Mesendoderm (in vitro differentiated cells): ENCODE measurements around the gene KCNA2. TPM values are rescaled to one million over a fixed set of nuclear protein-coding genes. Genes with fewer than 3 reads are reported as not detected.

Experiments used
- DNase-seq: peaks from one replicate; pipeline ENCODE4 v3.0.0; 2013
- H2AK5ac ChIP-seq: 2 replicates; pipeline ENCODE4 v1.6.1; 2013; ENCODE audit warnings: low read length, inconsistent platforms
- H2BK120ac ChIP-seq: 2 replicates; pipeline ENCODE4 v1.6.1; 2013; ENCODE audit warnings: low read depth, mild to moderate bottlenecking, low read length, moderate library complexity, mixed read lengths
- H2BK15ac ChIP-seq: replicated peaks from 2 replicates; pipeline ENCODE4 v1.6.1; 2013; ENCODE audit warnings: low read depth, mild to moderate bottlenecking, moderate library complexity
- H2BK5ac ChIP-seq: 2 replicates; pipeline ENCODE4 v1.6.1; 2013; ENCODE audit warnings: low read length, inconsistent platforms
- H3K18ac ChIP-seq: 2 replicates; pipeline ENCODE4 v1.6.1; 2013; ENCODE audit warnings: mild to moderate bottlenecking, low read length, mixed read lengths
- H3K23ac ChIP-seq: one replicate; pipeline ENCODE4 v1.6.1; 2013; ENCODE audit warnings: low read length
- H3K27ac ChIP-seq: 2 replicates; pipeline ENCODE4 v1.5.1; 2013; ENCODE audit warnings: low read depth, mild to moderate bottlenecking, inconsistent platforms, low read length, moderate library complexity
- H3K27me3 ChIP-seq: 2 replicates; pipeline ENCODE4 v1.6.1; 2013; ENCODE audit warnings: low read length, control low read depth, mild to moderate bottlenecking, inconsistent platforms; ENCODE audit not compliant: insufficient read depth, poor library complexity
- H3K36me3 ChIP-seq: 2 replicates; pipeline ENCODE4 v1.6.1; 2013; ENCODE audit warnings: low read length, inconsistent platforms; ENCODE audit not compliant: control insufficient read depth, insufficient read depth
- H3K4ac ChIP-seq: one replicate; pipeline ENCODE4 v1.6.1; 2013; ENCODE audit warnings: low read depth, mild to moderate bottlenecking, low read length, moderate library complexity
- H3K4me1 ChIP-seq: 2 replicates; pipeline ENCODE4 v1.6.1; 2013; ENCODE audit warnings: low read depth, low read length, inconsistent platforms; ENCODE audit not compliant: control insufficient read depth
- H3K4me2 ChIP-seq: 2 replicates; pipeline ENCODE4 v1.6.1; 2013; ENCODE audit warnings: low read length
- H3K4me3 ChIP-seq: 2 replicates; pipeline ENCODE4 v1.5.1; 2013; ENCODE audit warnings: mild to moderate bottlenecking, low read length
- H3K56ac ChIP-seq: one replicate; pipeline ENCODE4 v1.6.1; 2013; ENCODE audit warnings: low read length
- H3K79me1 ChIP-seq: 2 replicates; pipeline ENCODE4 v1.6.1; 2013; ENCODE audit warnings: low read length, inconsistent platforms
- H3K79me2 ChIP-seq: 2 replicates; pipeline ENCODE4 v1.6.1; 2013; ENCODE audit warnings: mild to moderate bottlenecking, low read length; ENCODE audit not compliant: control insufficient read depth, insufficient read depth
- H3K9ac ChIP-seq: 2 replicates; pipeline ENCODE4 v1.6.1; 2013; ENCODE audit warnings: low read length, inconsistent platforms
- H4K5ac ChIP-seq: one replicate; pipeline ENCODE4 v1.6.1; 2013; ENCODE audit warnings: low read length
- H4K8ac ChIP-seq: one replicate; pipeline ENCODE4 v1.6.1; 2013; ENCODE audit warnings: low read depth, mild to moderate bottlenecking, control low read depth, low read length, moderate library complexity
- WGBS: extraction: QIAGEN DNeasy Blood & Tissue Kit; methylation state at CpG from one replicate; pipeline ENCODE4 v1.1.7; 2013; ENCODE audit warnings: low lambda C conversion rate, missing lambda C conversion rate; ENCODE audit not compliant: insufficient coverage; ENCODE audit errors: extremely low coverage; 5-methylcytosine and 5-hydroxymethylcytosine counted together
- polyA plus RNA-seq, 2 experiments: library from polyadenylated mRNA; stranded (reverse); fragments of 200-250 nt; gene quantifications; one replicate each; pipeline ENCODE4 v1.2.3, GENCODE V29; 2013

KCNA2 gene
- polyA plus RNA-seq (2013, experiment 1 of 2): 0.22 TPM
- 0.18 TPM for polyA plus RNA-seq (2013, experiment 2 of 2)

GRCh38 chr1:110605901-110606656 is at the start of gene KCNA2:
Gene KCNA2, minus strand, starts transcription at chr1:110606358. Its CDS starts 1,576 bp downstream, at chr1:110604782.
- Histone ChIP-seq H3K79me1 (no peaks in the 10 kb centered on the region), H3K27ac (no peak within 1 kb of the TSS), H3K27me3 (peaks cover 28% of the 10 kb centered on the region), H2BK15ac (no peak within 1 kb of the TSS), H3K18ac (no peak within 1 kb of the TSS), H3K9ac (peak within 1 kb of the TSS; percentile 42), H3K4me1 (peaks cover 2% of the 10 kb centered on the region), H3K4me3 (peak within 1 kb of the TSS; percentile 20), H2AK5ac (no peak within 1 kb of the TSS), H2BK120ac (no peak within 1 kb of the TSS), H3K56ac (peak within 1 kb of the TSS; percentile 37), H3K4ac (no peak within 1 kb of the TSS), H3K23ac (no peak within 1 kb of the TSS), H3K79me2 (no peaks in the 10 kb centered on the region), H3K36me3 (no peaks in the 10 kb centered on the region), H4K5ac (no peak within 1 kb of the TSS), H2BK5ac (no peak within 1 kb of the TSS), H4K8ac (no peak within 1 kb of the TSS), H3K4me2 (peak within 1 kb of the TSS; percentile 74)
- WGBS: no CpG with 5 or more reads among the region's 41 CpGs
- DNase-seq: peak; percentile 83

GRCh38 chr1:110650609-110651008 is 44.5 kb upstream of the KCNA2 start:
- H3K36me3 ChIP-seq: no peaks in the 10 kb centered on the region

GRCh38 chr1:110648417-110648816 is 42.3 kb upstream of the KCNA2 start:
- H3K23ac ChIP-seq: no peak overlapping the region
- H3K4me2 ChIP-seq: no peak overlapping the region
- no peaks in the 10 kb centered on the region for H3K27me3 ChIP-seq
- WGBS: no CpG with 5 or more reads among the region's 2 CpGs
- H3K4me3 ChIP-seq: no peak overlapping the region
- no peak overlapping the region for H2BK15ac ChIP-seq
- no peak overlapping the region for H2AK5ac ChIP-seq
- H3K36me3 ChIP-seq: no peaks in the 10 kb centered on the region
- no peak overlapping the region for H3K4ac ChIP-seq
- no peak overlapping the region for H3K9ac ChIP-seq
- no peaks in the 10 kb centered on the region for H3K79me1 ChIP-seq
- H4K5ac ChIP-seq: no peak overlapping the region
- H2BK120ac ChIP-seq: no peak overlapping the region
- no peak overlapping the region for H4K8ac ChIP-seq
- DNase-seq: no peak
- no peak overlapping the region for H3K18ac ChIP-seq
- H3K27ac ChIP-seq: no peak overlapping the region
- no peak overlapping the region for H2BK5ac ChIP-seq
- no peaks in the 10 kb centered on the region for H3K79me2 ChIP-seq
- no peak overlapping the region for H3K56ac ChIP-seq
- no peaks in the 10 kb centered on the region for H3K4me1 ChIP-seq

More at GRCh38 chr1:110650609-110651008, 44.5 kb upstream of the KCNA2 start:
- H3K4me2 ChIP-seq: no peak overlapping the region
- no peak overlapping the region for H3K27ac ChIP-seq
- H3K79me1 ChIP-seq: no peaks in the 10 kb centered on the region
- H3K4me1 ChIP-seq: no peaks in the 10 kb centered on the region
- H3K4me3 ChIP-seq: no peak overlapping the region
- no peak overlapping the region for H3K4ac ChIP-seq
- H3K79me2 ChIP-seq: no peaks in the 10 kb centered on the region
- no peak overlapping the region for H3K23ac ChIP-seq
- no peak overlapping the region for H2BK15ac ChIP-seq
- no peak overlapping the region for H4K8ac ChIP-seq
- H2BK5ac ChIP-seq: no peak overlapping the region
- H3K18ac ChIP-seq: no peak overlapping the region
- DNase-seq: no peak
- no peak overlapping the region for H2AK5ac ChIP-seq
- no peak overlapping the region for H3K56ac ChIP-seq
- no peaks in the 10 kb centered on the region for H3K27me3 ChIP-seq
- H3K9ac ChIP-seq: no peak overlapping the region
- no CpG with 5 or more reads among the region's 2 CpGs for WGBS
- H4K5ac ChIP-seq: no peak overlapping the region
- H2BK120ac ChIP-seq: no peak overlapping the region

- no peaks in the 10 kb centered on the region for H3K79me2 ChIP-seq
- H3K79me1 ChIP-seq: no peaks in the 10 kb centered on the region
- H3K4me3 ChIP-seq: no peak overlapping the region
- no peak for DNase-seq
- H2BK120ac ChIP-seq: no peak overlapping the region
- no peak overlapping the region for H2AK5ac ChIP-seq
- H3K4me1 ChIP-seq: no peaks in the 10 kb centered on the region
- no peak overlapping the region for H3K27ac ChIP-seq
- no peak overlapping the region for H4K8ac ChIP-seq
- no peak overlapping the region for H2BK15ac ChIP-seq
- H3K18ac ChIP-seq: no peak overlapping the region
- no peak overlapping the region for H3K56ac ChIP-seq
- WGBS: no CpG with 5 or more reads among the region's 5 CpGs
- no peak overlapping the region for H3K4ac ChIP-seq
- H2BK5ac ChIP-seq: no peak overlapping the region
- no peak overlapping the region for H3K23ac ChIP-seq
- no peak overlapping the region for H4K5ac ChIP-seq
- H3K36me3 ChIP-seq: no peaks in the 10 kb centered on the region
- H3K27me3 ChIP-seq: no peaks in the 10 kb centered on the region
- no peak overlapping the region for H3K4me2 ChIP-seq
- H3K9ac ChIP-seq: no peak overlapping the region
Measured at GRCh38 chr1:110647254-110647891, 41.2 kb upstream of the KCNA2 start.

- WGBS: no CpG with 5 or more reads among the region's 4 CpGs
- H4K5ac ChIP-seq: no peak overlapping the region
- H3K4me3 ChIP-seq: no peak overlapping the region
- no peak overlapping the region for H3K4ac ChIP-seq
- no peak overlapping the region for H2BK15ac ChIP-seq
- H3K27me3 ChIP-seq: no peaks in the 10 kb centered on the region
- no peak overlapping the region for H2BK120ac ChIP-seq
- H3K9ac ChIP-seq: no peak overlapping the region
- H3K56ac ChIP-seq: no peak overlapping the region
- H3K36me3 ChIP-seq: no peaks in the 10 kb centered on the region
- no peak overlapping the region for H4K8ac ChIP-seq
- H3K4me2 ChIP-seq: no peak overlapping the region
- no peak overlapping the region for H3K27ac ChIP-seq
- H3K79me1 ChIP-seq: no peaks in the 10 kb centered on the region
- H3K79me2 ChIP-seq: no peaks in the 10 kb centered on the region
- H2BK5ac ChIP-seq: no peak overlapping the region
- no peak overlapping the region for H2AK5ac ChIP-seq
- no peak overlapping the region for H3K23ac ChIP-seq
- no peaks in the 10 kb centered on the region for H3K4me1 ChIP-seq
- no peak overlapping the region for H3K18ac ChIP-seq
- DNase-seq: no peak
Measured at GRCh38 chr1:110645821-110646735, 39.9 kb upstream of the KCNA2 start.
